ENCODE measurements around the gene SH3GL2. TPM values are rescaled to one million over a fixed set of nuclear protein-coding genes. Genes with fewer than 3 reads are reported as not detected.

The SH3GL2 gene
- total RNA-seq, 2 donors from 2014 or later: not detected

- no peak for DNase-seq (ENCODE audit: low spot score)
Measured at GRCh38 chr9:17832812-17833211, 253.9 kb downstream of the SH3GL2 start.

GRCh38 chr9:17833846-17834245 is 255.0 kb downstream of the SH3GL2 start:
- intact Hi-C loops (cut with DNase I): loop anchor here in 1 of 2 donors (10.0 kb wide), 1 partner anchor 61 kb away; no protein-coding TSS in a partner anchor
- no peak for DNase-seq (ENCODE audit: low spot score)

More at GRCh38 chr9:17832812-17833211, 253.9 kb downstream of the SH3GL2 start:
- intact Hi-C loops (cut with DNase I): loop anchor here in 1 of 2 donors (10.0 kb wide), 1 partner anchor 62 kb away; no protein-coding TSS in a partner anchor

- DNase-seq (ENCODE audit: low spot score): no peak
- intact Hi-C loops (cut with DNase I): loop anchor here in 1 of 2 donors (10.0 kb wide), 1 partner anchor 57 kb away; no protein-coding TSS in a partner anchor
Measured at GRCh38 chr9:17837965-17838364, 259.1 kb downstream of the SH3GL2 start.

GRCh38 chr9:17839776-17840175 is 260.9 kb downstream of the SH3GL2 start:
- intact Hi-C loops (cut with DNase I): loop anchor here in 1 of 2 donors (10.0 kb wide), 1 partner anchor 55 kb away; no protein-coding TSS in a partner anchor
- no peak for DNase-seq (ENCODE audit: low spot score)

- intact Hi-C loops (cut with DNase I): no loop called here
- DNase-seq (ENCODE audit: low spot score): no peak
Measured at GRCh38 chr9:17843236-17843635, 264.4 kb downstream of the SH3GL2 start.
